BJ (cell line): ENCODE results near the gene CACHD1. TPM values are rescaled to one million over a fixed set of nuclear protein-coding genes. Genes with fewer than 3 reads are reported as not detected.

ENCODE experiments used
- CTCF ChIA-PET: fragments of 350-600 bp; formaldehyde crosslinking; extraction: SDS; loops from one replicate; lab custom pipeline; 2021; ENCODE audit warnings: antibody characterized with exemption, inconsistent platforms; lab: Yijun Ruan, JAX
- POLR2A ChIA-PET: fragments of 300-600 bp; sonication (Branson Sonifier 250); formaldehyde crosslinking; extraction: SDS; loops from one replicate; lab custom pipeline; 2021; ENCODE audit warnings: antibody characterized with exemption; lab: Charles Lee
- DNase-seq: peaks from one replicate; pipeline ENCODE4 v3.0.0-alpha.2; 2011; ENCODE audit warnings: low read depth
- H3K27me3 ChIP-seq: 2 replicates; pipeline ENCODE4 v1.6.0; 2011; ENCODE audit warnings: low read length; ENCODE audit not compliant: control insufficient read depth, insufficient read depth
- H3K36me3 ChIP-seq: 2 replicates; pipeline ENCODE4 v1.5.1; 2011; ENCODE audit warnings: low read length; ENCODE audit not compliant: control insufficient read depth, insufficient read depth
- H3K4me3 ChIP-seq: 2 replicates; pipeline ENCODE4 v1.5.1; 2011; ENCODE audit warnings: low read depth, mild to moderate bottlenecking, control low read depth, low read length
- polyA plus RNA-seq: library from polyadenylated mRNA; depleted of rRNA; stranded (reverse); fragments of >200 nt; gene quantifications from 2 replicates; pipeline ENCODE4 v1.2.3, GENCODE V29; 2011
- TF ChIP-seq, protein P1 (sequence below): IDR thresholded peaks from 2 replicates; pipeline ENCODE4 v1.5.1; 2011; ENCODE audit warnings: low read depth, mild to moderate bottlenecking, control low read depth, inconsistent platforms, low read length, moderate library complexity; ENCODE audit not compliant: insufficient read depth

CACHD1 gene
- polyA plus RNA-seq, 1 experiment: 3.0 TPM

DNA sequence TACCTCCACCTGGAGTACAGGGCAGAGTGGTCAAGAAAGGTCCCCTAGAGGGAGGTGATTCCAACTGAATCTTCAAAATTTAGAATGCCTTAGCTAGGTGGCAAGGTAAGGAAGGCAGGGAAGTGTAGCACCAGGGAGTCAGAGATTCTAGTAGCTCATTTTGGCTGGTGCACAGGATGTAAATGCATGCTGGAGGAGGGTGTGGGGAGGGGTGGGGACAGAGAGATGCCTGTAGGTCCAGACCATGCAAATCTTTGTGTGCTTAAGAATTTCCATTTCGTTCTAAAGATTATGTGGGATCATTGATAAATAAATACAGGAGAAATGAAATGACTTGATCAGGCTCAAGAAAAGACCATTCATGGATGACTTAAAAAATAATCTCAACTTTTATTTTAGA is 11.0 kb upstream of the CACHD1 start:
- TF ChIP-seq, protein P1, sequence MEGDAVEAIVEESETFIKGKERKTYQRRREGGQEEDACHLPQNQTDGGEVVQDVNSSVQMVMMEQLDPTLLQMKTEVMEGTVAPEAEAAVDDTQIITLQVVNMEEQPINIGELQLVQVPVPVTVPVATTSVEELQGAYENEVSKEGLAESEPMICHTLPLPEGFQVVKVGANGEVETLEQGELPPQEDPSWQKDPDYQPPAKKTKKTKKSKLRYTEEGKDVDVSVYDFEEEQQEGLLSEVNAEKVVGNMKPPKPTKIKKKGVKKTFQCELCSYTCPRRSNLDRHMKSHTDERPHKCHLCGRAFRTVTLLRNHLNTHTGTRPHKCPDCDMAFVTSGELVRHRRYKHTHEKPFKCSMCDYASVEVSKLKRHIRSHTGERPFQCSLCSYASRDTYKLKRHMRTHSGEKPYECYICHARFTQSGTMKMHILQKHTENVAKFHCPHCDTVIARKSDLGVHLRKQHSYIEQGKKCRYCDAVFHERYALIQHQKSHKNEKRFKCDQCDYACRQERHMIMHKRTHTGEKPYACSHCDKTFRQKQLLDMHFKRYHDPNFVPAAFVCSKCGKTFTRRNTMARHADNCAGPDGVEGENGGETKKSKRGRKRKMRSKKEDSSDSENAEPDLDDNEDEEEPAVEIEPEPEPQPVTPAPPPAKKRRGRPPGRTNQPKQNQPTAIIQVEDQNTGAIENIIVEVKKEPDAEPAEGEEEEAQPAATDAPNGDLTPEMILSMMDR: no peak
- no peaks in the 10 kb centered on the region for H3K36me3 ChIP-seq
- no peak for DNase-seq
- ChIA-PET CTCF (no interaction called here), POLR2A (no interaction called here)
- H3K4me3 ChIP-seq: no peak overlapping the region
- no peaks in the 10 kb centered on the region for H3K27me3 ChIP-seq

DNA sequence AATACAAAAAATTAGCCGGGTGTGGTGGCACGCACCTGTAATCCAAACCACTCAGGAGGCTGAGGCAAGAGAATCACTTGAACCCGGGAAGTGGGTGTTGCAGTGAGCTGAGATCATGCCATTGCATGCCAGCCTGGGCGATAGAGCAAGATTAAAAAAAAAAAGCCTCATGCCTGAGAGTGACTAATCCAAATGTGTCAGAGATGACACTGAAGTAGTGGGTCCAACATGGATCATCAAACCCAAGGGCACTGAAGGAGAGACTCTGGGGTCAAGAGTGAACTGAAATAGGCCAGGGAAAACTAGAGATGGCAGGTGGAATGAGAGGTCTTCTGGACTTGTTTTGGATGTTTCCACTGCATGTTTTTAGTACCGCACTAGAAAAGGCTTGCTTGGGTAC is 10.2 kb upstream of the CACHD1 start:
- Histone ChIP-seq H3K36me3 (no peaks in the 10 kb centered on the region), H3K27me3 (no peaks in the 10 kb centered on the region), H3K4me3 (no peak overlapping the region)
- TF ChIP-seq, protein P1: no peak
- POLR2A ChIA-PET: no interaction called here
- DNase-seq: no peak
- CTCF ChIA-PET: no interaction called here

DNA sequence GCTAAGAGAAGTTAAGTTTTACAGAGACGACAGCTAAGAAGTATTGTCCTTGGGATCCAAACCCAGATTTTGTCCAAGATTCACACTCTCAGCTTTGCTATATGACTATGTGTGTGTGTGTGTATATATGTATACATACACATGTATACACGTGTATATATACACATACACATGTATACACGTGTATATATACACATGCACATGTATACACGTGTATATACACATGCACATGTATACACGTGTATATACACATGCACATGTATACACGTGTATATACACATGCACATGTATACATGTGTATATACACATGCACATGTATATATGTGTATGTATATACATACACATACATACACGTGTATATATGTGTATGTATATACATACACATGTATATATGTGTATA is 3.9 kb upstream of the CACHD1 start:
- Histone ChIP-seq H3K4me3 (no peak overlapping the region), H3K36me3 (no peaks in the 10 kb centered on the region), H3K27me3 (peaks cover 4% of the 10 kb centered on the region; the same call in 1 of the 2 replicates)
- ChIA-PET CTCF (no interaction called here), POLR2A (no interaction called here)
- TF ChIP-seq, protein P1: no peak
- DNase-seq: no peak

DNA sequence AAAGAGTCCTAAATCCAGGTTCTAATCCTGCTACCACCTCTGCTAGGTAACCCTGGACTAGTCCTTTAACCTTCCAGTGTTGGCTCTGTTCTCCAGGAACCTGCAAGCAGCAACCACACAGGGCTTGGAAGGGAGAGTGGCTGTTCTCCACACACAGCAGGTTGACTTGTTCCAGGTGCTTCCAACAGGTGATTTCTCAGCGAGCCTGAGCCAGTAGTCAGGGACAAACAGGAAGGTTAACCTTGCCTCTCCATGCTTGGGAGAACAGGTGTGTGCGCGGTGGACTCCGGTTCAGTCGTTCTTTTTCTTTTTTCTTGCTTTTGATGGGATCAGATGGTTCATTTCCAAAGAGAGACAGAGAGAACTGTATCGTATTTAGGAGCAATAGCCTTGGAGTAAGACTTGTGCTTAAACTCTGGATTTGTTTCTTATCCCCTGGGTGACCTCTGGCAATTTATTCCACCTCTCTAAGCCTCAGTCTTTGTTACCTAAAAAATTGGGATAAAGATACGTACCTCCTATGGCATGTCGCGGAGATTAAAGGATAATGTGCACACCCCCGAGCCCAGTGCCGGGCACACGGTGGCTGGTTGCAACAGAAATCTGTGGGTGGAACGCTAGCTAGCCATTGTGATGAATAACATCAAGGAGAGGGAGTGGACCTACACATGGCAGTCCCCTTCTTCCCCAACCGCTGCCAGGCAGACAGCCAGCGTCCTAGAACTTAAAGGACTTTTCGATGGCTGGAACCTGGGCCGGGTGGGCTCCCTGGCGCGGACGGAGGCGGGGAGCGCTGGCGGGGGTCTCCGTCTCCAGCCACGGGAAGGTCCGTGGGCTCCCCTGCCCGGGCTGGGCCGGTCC is 583 bp upstream of the CACHD1 start:
- TF ChIP-seq, protein P1: no peak
- H3K4me3 ChIP-seq: peak overlapping the region; percentile 64
- no peak for DNase-seq
- POLR2A ChIA-PET: no interaction called here
- no peaks in the 10 kb centered on the region for H3K36me3 ChIP-seq
- peaks cover 4% of the 10 kb centered on the region; the same call in 1 of the 2 replicates for H3K27me3 ChIP-seq
- CTCF ChIA-PET: no interaction called here

DNA sequence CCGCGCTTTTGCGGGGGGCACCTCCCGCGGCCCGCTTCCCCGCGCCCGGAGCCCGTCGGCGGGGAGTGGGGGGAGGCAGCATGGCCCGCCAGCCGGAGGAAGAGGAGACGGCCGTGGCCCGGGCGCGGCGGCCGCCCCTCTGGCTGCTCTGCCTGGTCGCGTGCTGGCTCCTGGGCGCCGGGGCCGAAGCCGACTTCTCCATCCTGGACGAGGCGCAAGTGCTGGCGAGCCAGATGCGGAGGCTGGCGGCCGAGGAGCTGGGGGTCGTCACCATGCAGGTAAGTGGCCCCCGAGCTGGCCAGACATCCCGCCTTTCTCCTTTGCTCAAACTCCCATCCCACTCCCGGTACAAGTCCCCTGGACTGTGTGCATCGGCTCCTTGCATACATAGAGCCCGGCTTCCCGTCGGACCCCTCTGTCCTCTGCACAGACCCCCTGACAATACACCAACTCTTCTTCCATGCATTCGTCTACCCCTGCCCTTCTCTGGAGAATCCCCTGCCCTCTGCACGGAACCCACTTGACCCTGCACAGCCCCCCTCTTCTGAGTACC is 812 bp downstream of the CACHD1 start:
- TF ChIP-seq, protein P1: no peak
- POLR2A ChIA-PET: no interaction called here
- DNase-seq: no peak
- H3K36me3 ChIP-seq: no peaks in the 10 kb centered on the region
- peaks cover 4% of the 10 kb centered on the region; the same call in 1 of the 2 replicates for H3K27me3 ChIP-seq
- CTCF ChIA-PET: no interaction called here
- peak overlapping the region; percentile 64 for H3K4me3 ChIP-seq
